Testis (tissue), 3 donors: ENCODE data around the gene KLHL10. TPM values are rescaled to one million over a fixed set of nuclear protein-coding genes. Genes with fewer than 3 reads are reported as not detected.
"Not testable (repeated sequence)": the region's sequence is repeated elsewhere in the genome, so short reads cannot be mapped to it uniquely, and the experiment has no call there.

Experiments used
- DNase-seq: peaks from one replicate; pipeline ENCODE4 v3.0.0-alpha.2; 2019
- H3K27ac ChIP-seq, 2 donors: fragments of 200-600 bp; sonication (generic); one replicate each; pipeline ENCODE4 v1.5.1; 2019
- H3K27me3 ChIP-seq: fragments of 200-600 bp; sonication (generic); one replicate; pipeline ENCODE4 v1.5.1; 2019
- H3K36me3 ChIP-seq: fragments of 200-600 bp; sonication (generic); one replicate; pipeline ENCODE4 v1.5.1; 2017; ENCODE audit warnings: low read depth; ENCODE audit errors: missing control alignments
- H3K4me1 ChIP-seq: fragments of 200-600 bp; sonication (generic); one replicate; pipeline ENCODE4 v1.5.1; 2019
- H3K4me3 ChIP-seq, 2 donors: fragments of 200-600 bp; sonication (generic); one replicate each; pipeline ENCODE4 v1.5.1; 2017 to 2019
- H3K9me3 ChIP-seq: fragments of 200-600 bp; sonication (generic); one replicate; pipeline ENCODE4 v1.5.1; 2017
- CTCF ChIP-seq, 3 experiments: fragments of 450-650 bp in 2 of 3; fragments of 200-600 bp in 1 of 3; sonication (generic) in 1 of 3; IDR thresholded peaks; one replicate each; pipeline ENCODE4 v1.5.1; 2016 to 2019; ENCODE audit warnings: antibody characterized with exemption in 3 of 3, mild to moderate bottlenecking in 2 of 3, moderate library complexity in 1 of 3
- POLR2A ChIP-seq: fragments of 450-650 bp; IDR thresholded peaks from one replicate; pipeline ENCODE4 v1.6.1; 2017; ENCODE audit warnings: antibody characterized with exemption, mild to moderate bottlenecking, moderate library complexity
- whole genome bisulfite sequencing, 2 donors: methylation state at CpG; one replicate each; pipeline ENCODE4 v1.1.5; 2018; 5-methylcytosine and 5-hydroxymethylcytosine counted together
- intact Hi-C: fragments of 100-400 bp; cut with DNase I; formaldehyde crosslinking; loops from one replicate; pipeline ENCODE4 v1.15.1; 2023; ENCODE audit warnings: low total_unique reads
- polyA plus RNA-seq: library from polyadenylated mRNA; stranded (reverse); fragments of 350-450 nt; fragmentation: Illumina TruSeq; extraction: RNeasy Lipid Tissue Mini Kit (QIAGEN cat#74804); gene quantifications from one replicate; pipeline ENCODE4 v1.2.3, GENCODE V29; 2014; ENCODE audit warnings: low read depth, low replicate concordance; ENCODE audit not compliant: insufficient read depth
- total RNA-seq, 2 donors: library from RNA; depleted of rRNA; stranded (reverse); fragments of >200 nt; gene quantifications; one replicate each; pipeline ENCODE4 v1.2.3, GENCODE V29; 2016

Gene KLHL10
- total and polyA plus RNA-seq, 3 donors from 2014 or later, result 31.8 to 130 (median 76.3) TPM

- Histone ChIP-seq H3K9me3 (no peaks in the 10 kb centered on the region), H3K27ac (no peak overlapping the region), H3K4me3 (no peak overlapping the region), H3K36me3 (no peaks in the 10 kb centered on the region), H3K27me3 (no peaks in the 10 kb centered on the region), H3K4me1 (no peaks in the 10 kb centered on the region)
- 90 to 96% methylated on average over 5 to 6 of the region's 6 CpGs for WGBS, 2 donors
- DNase-seq, result no peak
- intact Hi-C loops, result no loop called here
- TF ChIP-seq POLR2A, result no peak
These were observed 7.3 kb downstream of the KLHL10 start for GRCh38 chr17:41844971-41845370.

GRCh38 chr17:41848788-41849187 lies 11.2 kb downstream of the KLHL10 start:
- TF ChIP-seq POLR2A, result no peak
- TF ChIP-seq CTCF (IDR thresholded peaks at IDR 0.05), result no peak
- H3K4me1 ChIP-seq, result no peaks in the 10 kb centered on the region
- H3K4me3 ChIP-seq, result no peak overlapping the region
- no peaks in the 10 kb centered on the region for H3K27me3 ChIP-seq
- WGBS, 2 donors, result 65 to 74% methylated on average over 4 of the region's 4 CpGs
- DNase-seq, result no peak
- no peaks in the 10 kb centered on the region for H3K9me3 ChIP-seq
- H3K36me3 ChIP-seq, result no peaks in the 10 kb centered on the region
- H3K27ac ChIP-seq, result no peak overlapping the region
- intact Hi-C loops, result no loop called here

- H3K9me3 ChIP-seq, result no peaks in the 10 kb centered on the region
- H3K4me1 ChIP-seq, result no peaks in the 10 kb centered on the region
- H3K36me3 ChIP-seq, result no peaks in the 10 kb centered on the region
- no peak for DNase-seq
- H3K27me3 ChIP-seq, result no peaks in the 10 kb centered on the region
- TF ChIP-seq POLR2A, result no peak
- no peak for TF ChIP-seq CTCF (IDR thresholded peaks at IDR 0.05)
- no peak overlapping the region for H3K27ac ChIP-seq
- 73 to 77% methylated on average over 4 of the region's 4 CpGs for WGBS, 2 donors
- intact Hi-C loops, result no loop called here
- H3K4me3 ChIP-seq, result no peak overlapping the region
These were observed 11.8 kb downstream of the KLHL10 start for GRCh38 chr17:41849251-41849990.

GRCh38 chr17:41851382-41851781 lies 13.8 kb downstream of the KLHL10 start:
- 95% methylated on average over 14 of the region's 14 CpGs for WGBS, 2 donors
- H3K36me3 ChIP-seq, DNase-seq, H3K4me3 ChIP-seq, H3K9me3 ChIP-seq, intact Hi-C loops, H3K4me1 ChIP-seq, H3K27ac ChIP-seq, H3K27me3 ChIP-seq: not testable (repeated sequence)

- H3K27me3 ChIP-seq, result no peaks in the 10 kb centered on the region
- 78 to 97% methylated on average over 3 of the region's 3 CpGs for WGBS, 2 donors
- DNase-seq, result no peak
- H3K4me3 ChIP-seq, result no peak overlapping the region
- no peak overlapping the region for H3K27ac ChIP-seq
- H3K4me1 ChIP-seq, result peaks cover 18% of the 10 kb centered on the region
- H3K36me3 ChIP-seq, result no peaks in the 10 kb centered on the region
- intact Hi-C loops, result no loop called here
- TF ChIP-seq POLR2A (no peak), CTCF (IDR thresholded peaks at IDR 0.05) (no peak)
- no peaks in the 10 kb centered on the region for H3K9me3 ChIP-seq
These were observed 22.8 kb downstream of the KLHL10 start for GRCh38 chr17:41860254-41860931.
